Endothelial cell of umbilical vein (primary cell): ENCODE measurements around the gene PRMT1. TPM values are rescaled to one million over a fixed set of nuclear protein-coding genes. Genes with fewer than 3 reads are reported as not detected.

Experiments
- BruUV-seq: library from RNA; stranded (reverse); fragments of 400-500 nt; replicated peaks from 2 replicates; lab custom pipeline; 2021; lab: Mats Ljungman, UMichigan
- CTCF ChIA-PET: fragments of 300-600, 350-600 bp; sonication (Branson Sonifier 250); formaldehyde crosslinking; loops from one replicate; lab custom pipeline; 2021; ENCODE audit warnings: antibody characterized with exemption, inconsistent platforms; lab: Charles Lee
- POLR2A ChIA-PET: fragments of 300-600, 350-600 bp; sonication (Branson Sonifier 250); formaldehyde crosslinking; loops from one replicate; lab custom pipeline; 2021; ENCODE audit warnings: antibody characterized with exemption, inconsistent platforms; lab: Charles Lee
- DNase-seq: peaks from one replicate; pipeline ENCODE4 v3.0.0-alpha.2; 2011; ENCODE audit warnings: low read depth, low spot score
- FAIRE-seq: peaks from 2 replicates; lab custom pipeline; 2011; peaks lifted over from hg19 to GRCh38; lab: Jason Lieb, UNC
- H2AFZ ChIP-seq: 2 replicates; pipeline ENCODE4 v1.6.0; 2012; ENCODE audit warnings: low read depth, low read length, control low read depth, inconsistent platforms
- H3K27ac ChIP-seq: 2 replicates; pipeline ENCODE4 v1.5.1; 2011; ENCODE audit warnings: low read depth, mild to moderate bottlenecking, control low read depth, low read length, moderate library complexity; ENCODE audit not compliant: insufficient read depth
- H3K27me3 ChIP-seq, 2 experiments: 2 replicates each; pipeline versions ENCODE4 v1.6.0 to v1.6.1; 2011; ENCODE audit warnings: low read length in 2 of 2, mixed read lengths in 1 of 2; ENCODE audit not compliant: control insufficient read depth in 2 of 2, insufficient read depth in 2 of 2
- H3K36me3 ChIP-seq, 2 experiments: 2 replicates in 1 of 2; 3 replicates in 1 of 2; pipeline ENCODE4 v1.5.1; 2011; ENCODE audit warnings: low read length in 2 of 2, mild to moderate bottlenecking in 1 of 2, moderate library complexity in 1 of 2; ENCODE audit not compliant: control insufficient read depth in 2 of 2, insufficient read depth in 2 of 2; ENCODE audit errors: extremely low read depth in 1 of 2
- H3K4me1 ChIP-seq: 3 replicates; pipeline ENCODE4 v1.5.1; 2011; ENCODE audit warnings: mild to moderate bottlenecking, low read length; ENCODE audit not compliant: control insufficient read depth, insufficient read depth; ENCODE audit errors: extremely low read depth
- H3K4me2 ChIP-seq: 2 replicates; pipeline ENCODE4 v1.6.1; 2011; ENCODE audit warnings: low read length, control low read depth, mixed read lengths; ENCODE audit not compliant: insufficient read depth
- H3K4me3 ChIP-seq, 3 experiments: fragments of 200-600 bp in 1 of 3; sonication (generic), shearing (Covaris generic) in 1 of 3; replicated peaks in 1 of 3; 2 replicates each; pipeline ENCODE4 v1.5.1; 2011 to 2016; ENCODE audit warnings: control low read depth in 3 of 3, low read length in 3 of 3, mild to moderate bottlenecking in 2 of 3, inconsistent platforms in 1 of 3, low read depth in 1 of 3, moderate library complexity in 1 of 3; ENCODE audit not compliant: insufficient read depth in 1 of 3
- H3K79me2 ChIP-seq: 2 replicates; pipeline ENCODE4 v1.6.0; 2012; ENCODE audit warnings: low read length, inconsistent platforms; ENCODE audit not compliant: control insufficient read depth, insufficient read depth
- H3K9ac ChIP-seq: replicated peaks from 2 replicates; pipeline ENCODE3; 2011; ENCODE audit warnings: low read length, control low read depth; ENCODE audit not compliant: insufficient read depth; ENCODE audit errors: extremely low read depth
- H3K9me1 ChIP-seq: replicated peaks from 3 replicates; pipeline ENCODE4 v1.6.0; 2011; ENCODE audit warnings: mild to moderate bottlenecking, low read length; ENCODE audit not compliant: control insufficient read depth, insufficient read depth; ENCODE audit errors: extremely low read depth
- H3K9me3 ChIP-seq: replicated peaks from 2 replicates; pipeline ENCODE4 v1.5.1; 2012; ENCODE audit warnings: low read length, inconsistent platforms; ENCODE audit not compliant: control insufficient read depth, insufficient read depth
- H4K20me1 ChIP-seq: replicated peaks from 2 replicates; pipeline ENCODE3; 2011; ENCODE audit warnings: mild to moderate bottlenecking, low read length; ENCODE audit not compliant: control insufficient read depth, insufficient read depth; ENCODE audit errors: extremely low read depth
- CTCF ChIP-seq, 2 donors: IDR thresholded peaks; 1 replicate in 1 of 2; 2 replicates in 1 of 2; pipeline ENCODE4 v1.5.1; 2011; ENCODE audit warnings: low read length in 2 of 2, mild to moderate bottlenecking in 2 of 2, moderate library complexity in 2 of 2, control low read depth in 1 of 2, inconsistent platforms in 1 of 2, low read depth in 1 of 2; ENCODE audit not compliant: insufficient read depth in 1 of 2; ENCODE audit errors: extremely low read depth in 1 of 2
- EZH2 ChIP-seq: IDR thresholded peaks from 2 replicates; pipeline ENCODE4 v1.6.1; 2012; ENCODE audit warnings: borderline replicate concordance, low read depth, mild to moderate bottlenecking, moderate library complexity, low read length, inconsistent platforms; ENCODE audit not compliant: severe bottlenecking
- FOS ChIP-seq: IDR thresholded peaks from 2 replicates; pipeline ENCODE4 v1.6.1; 2011; ENCODE audit warnings: mild to moderate bottlenecking, low read length, moderate library complexity, borderline replicate concordance; ENCODE audit not compliant: insufficient read depth
- GATA2 ChIP-seq: IDR thresholded peaks from 2 replicates; pipeline ENCODE4 v1.7.0; 2011; ENCODE audit warnings: low read depth, mild to moderate bottlenecking, moderate library complexity, mixed read lengths, low read length; ENCODE audit not compliant: insufficient read length, insufficient read depth
- JUN ChIP-seq: IDR thresholded peaks from 2 replicates; pipeline ENCODE4 v1.6.1; 2011; ENCODE audit warnings: borderline replicate concordance, low read depth; ENCODE audit not compliant: insufficient read length, insufficient read depth
- MAX ChIP-seq: IDR thresholded peaks from 2 replicates; pipeline ENCODE4 v1.6.1; 2011; ENCODE audit not compliant: insufficient read depth, insufficient read length
- MYC ChIP-seq: IDR thresholded peaks from one replicate; pipeline ENCODE4 v1.6.1; 2011; ENCODE audit warnings: mild to moderate bottlenecking, low read depth, low read length
- POLR2A ChIP-seq: IDR thresholded peaks from 2 replicates; pipeline ENCODE4 v1.6.1; 2012; ENCODE audit warnings: low read depth, mild to moderate bottlenecking, control low read depth, low read length
- POLR2AphosphoS5 ChIP-seq: IDR thresholded peaks from 2 replicates; pipeline ENCODE4 v1.6.1; 2012; ENCODE audit warnings: low read depth, mild to moderate bottlenecking, control low read depth, low read length, moderate library complexity; ENCODE audit not compliant: insufficient read depth
- dilution Hi-C: fragments of 300-500 bp; cut with MboI; formaldehyde crosslinking; loops from one replicate; pipeline ENCODE4 v1.15.0; 2019; ENCODE audit warnings: low sequenced_read_pairs; ENCODE audit not compliant: extremely low pct_ligation_motif_present
- intact Hi-C: fragments of 100-400 bp; cut with micrococcal nuclease; formaldehyde crosslinking; loops from one replicate; pipeline ENCODE4 v1.10.0; 2022
- polyA plus RNA-seq, 4 experiments: library from polyadenylated mRNA; depleted of rRNA in 3 of 4; stranded (reverse) in 3 of 4; unstranded in 1 of 4; fragments of >200 nt; gene quantifications; 2 replicates each; pipeline versions ENCODE4 v1.2.1 to v1.2.3, GENCODE V29; 2011 to 2012; ENCODE audit warnings: missing spikeins in 1 of 4
- total RNA-seq: library from RNA; stranded (reverse); gene quantifications from 2 replicates; pipeline ENCODE4 v1.2.3, GENCODE V29; 2021

The PRMT1 gene
- total and polyA plus RNA-seq, 2 donors (not counting 3 experiments of a cell fraction or from before 2014, with no cell fraction given): 242 to 542 TPM

DNA sequence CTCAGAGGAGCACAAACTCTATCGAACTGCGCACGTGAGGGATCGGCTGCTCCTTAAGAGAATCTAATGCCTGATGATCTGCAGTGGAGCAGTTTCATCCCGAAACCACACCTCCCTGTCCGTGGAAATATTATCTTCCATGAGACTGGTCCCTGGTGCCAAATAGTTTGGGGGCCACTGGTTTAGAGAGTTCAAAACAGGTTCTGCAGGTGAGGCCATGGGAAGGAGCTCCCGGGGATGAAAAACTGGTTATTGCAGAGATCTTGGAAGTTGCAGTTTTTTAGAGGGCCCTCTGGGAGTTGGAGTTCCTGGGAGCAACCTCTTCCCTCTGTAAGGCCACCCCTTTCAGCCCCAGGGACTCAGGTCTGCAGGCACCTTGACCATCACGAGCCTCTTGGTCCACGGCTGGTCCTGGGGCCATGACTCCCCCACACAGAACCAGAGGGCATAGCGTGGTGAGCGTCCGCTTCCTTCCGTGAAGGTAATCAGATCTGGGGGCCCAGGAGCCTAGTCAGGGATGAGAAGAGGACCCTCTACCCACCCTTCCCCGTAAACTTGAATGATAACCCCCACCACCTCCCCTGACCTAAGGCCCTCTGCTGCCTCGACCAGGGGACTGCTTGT, 16.6 kb upstream of the PRMT1 start:
- Histone ChIP-seq H3K4me1 (no peaks in the 10 kb centered on the region), H3K9ac (no peak overlapping the region), H2AFZ (no peak overlapping the region), H3K27me3 (no peaks in the 10 kb centered on the region), H3K79me2 (peaks cover 4% of the 10 kb centered on the region), H3K27ac (no peak overlapping the region), H3K9me1 (no peaks in the 10 kb centered on the region), H4K20me1 (no peaks in the 10 kb centered on the region), H3K36me3 (peaks cover 12 to 61% of the 10 kb centered on the region in 2 experiments), H3K4me2 (no peak overlapping the region), H3K4me3 (no peak overlapping the region), H3K9me3 (no peaks in the 10 kb centered on the region)
- DNase-seq (no peak), FAIRE-seq (no peak)
- ChIA-PET CTCF (interaction anchor here (0.9 kb wide), 1 partner anchor 12 kb away, joined by 3 read pairs; no protein-coding TSS in a partner anchor), POLR2A (no interaction called here)
- no TSS peak for BruUV-seq
- dilution Hi-C loops (no loop called here), intact Hi-C loops (no loop called here)
- TF ChIP-seq POLR2AphosphoS5: no peak
- TF ChIP-seq CTCF (IDR thresholded peaks at IDR 0.05; ENCODE audit: extremely low read depth in 1 of 2, insufficient read depth in 1 of 2, low read depth in 1 of 2, low read length in 2 of 2): no peak
- TF ChIP-seq POLR2A: no peak
- TF ChIP-seq GATA2: no peak

- H3K36me3 ChIP-seq: peaks cover 10 to 48% of the 10 kb centered on the region in 2 experiments
- H3K9me1 ChIP-seq: no peaks in the 10 kb centered on the region
- CTCF ChIA-PET: interaction anchor here (1.4 kb wide), 1 partner anchor 10 kb away, joined by 3 read pairs; no protein-coding TSS in a partner anchor
- no peak overlapping the region for H3K9ac ChIP-seq
- no peak overlapping the region for H3K4me3 ChIP-seq
- POLR2A ChIA-PET: no interaction called here
- intact Hi-C loops: no loop called here
- dilution Hi-C loops: no loop called here
- H3K4me1 ChIP-seq: peaks cover 8% of the 10 kb centered on the region
- no peak for TF ChIP-seq CTCF (IDR thresholded peaks at IDR 0.05; ENCODE audit: extremely low read depth in 1 of 2, insufficient read depth in 1 of 2, low read depth in 1 of 2, low read length in 2 of 2)
- no peak for TF ChIP-seq POLR2AphosphoS5
- no peak for TF ChIP-seq FOS
- TF ChIP-seq MAX: no peak
- no peak for TF ChIP-seq GATA2
- no peak for TF ChIP-seq POLR2A
- no peak for TF ChIP-seq MYC
- TF ChIP-seq JUN: no peak
- TF ChIP-seq EZH2: no peak
- FAIRE-seq (no peak), DNase-seq (no peak)
- H3K27ac ChIP-seq: no peak overlapping the region
- H3K9me3 ChIP-seq: no peaks in the 10 kb centered on the region
- no peak overlapping the region for H3K4me2 ChIP-seq
- H2AFZ ChIP-seq: no peak overlapping the region
- peaks cover 13% of the 10 kb centered on the region for H3K79me2 ChIP-seq
- TSS peak; percentile 16 for BruUV-seq
- no peaks in the 10 kb centered on the region for H3K27me3 ChIP-seq
- H4K20me1 ChIP-seq: no peaks in the 10 kb centered on the region
These were observed 15.1 kb upstream of the PRMT1 start for GRCh38 chr19:49662011-49662410.
